HepG2 (cell line): ENCODE results near the gene VMO1.

Experiments
- IRF2 ChIP-seq: IDR thresholded peaks from 2 replicates; pipeline ENCODE4 v1.6.1; 2018; ENCODE audit warnings: missing genetic modification reagents, missing compliant biosample characterization
- KDM5A ChIP-seq: fragments of 200-600 bp; sonication (generic); IDR thresholded peaks from 2 replicates; pipeline ENCODE4 v1.7.0; 2018; ENCODE audit warnings: antibody characterized with exemption, mild to moderate bottlenecking, low read length, borderline replicate concordance
- NONO ChIP-seq, 2 experiments: fragments of 450-650 bp in 1 of 2; sonication (generic) in 1 of 2; formaldehyde crosslinking in 1 of 2; IDR thresholded peaks in 1 of 2; conservative IDR thresholded peaks in 1 of 2; 2 replicates each; pipeline versions ENCODE4 v1.6.1 to v1.8.0; 2017 to 2022; ENCODE audit warnings: mild to moderate bottlenecking in 1 of 2, missing genetic modification reagents in 1 of 2, moderate library complexity in 1 of 2
- POLR2AphosphoS5 ChIP-seq: IDR thresholded peaks from 2 replicates; pipeline ENCODE4 v1.6.1; 2012; ENCODE audit warnings: low read depth, low read length
- SAP130 ChIP-seq: IDR thresholded peaks from 2 replicates; pipeline ENCODE4 v1.6.1; 2016; ENCODE audit warnings: low read depth
- U2AF2 ChIP-seq: fragments of 200-400 bp; formaldehyde crosslinking; IDR thresholded peaks from 2 replicates; pipeline ENCODE4 v1.6.1; 2017; ENCODE audit warnings: low read depth, mild to moderate bottlenecking, low read length
- ZNF230 ChIP-seq: sonication (generic); formaldehyde crosslinking; IDR thresholded peaks from 2 replicates; pipeline ENCODE4 v1.4.0; 2020; ENCODE audit warnings: mild to moderate bottlenecking, missing genetic modification reagents
- ZNF747 ChIP-seq: sonication (generic); formaldehyde crosslinking; IDR thresholded peaks from 2 replicates; pipeline ENCODE4 v1.8.1; 2023; ENCODE audit warnings: missing genetic modification reagents, mild to moderate bottlenecking, borderline replicate concordance
- ZNF879 ChIP-seq: sonication (generic); formaldehyde crosslinking; IDR thresholded peaks from 2 replicates; pipeline ENCODE4 v1.8.1; 2023; ENCODE audit warnings: missing genetic modification reagents
- TF ChIP-seq, protein P1 (sequence below): sonication (generic); formaldehyde crosslinking; IDR thresholded peaks from 2 replicates; pipeline ENCODE4 v1.5.0; 2020; ENCODE audit warnings: mild to moderate bottlenecking, missing genetic modification reagents, moderate library complexity

DNA sequence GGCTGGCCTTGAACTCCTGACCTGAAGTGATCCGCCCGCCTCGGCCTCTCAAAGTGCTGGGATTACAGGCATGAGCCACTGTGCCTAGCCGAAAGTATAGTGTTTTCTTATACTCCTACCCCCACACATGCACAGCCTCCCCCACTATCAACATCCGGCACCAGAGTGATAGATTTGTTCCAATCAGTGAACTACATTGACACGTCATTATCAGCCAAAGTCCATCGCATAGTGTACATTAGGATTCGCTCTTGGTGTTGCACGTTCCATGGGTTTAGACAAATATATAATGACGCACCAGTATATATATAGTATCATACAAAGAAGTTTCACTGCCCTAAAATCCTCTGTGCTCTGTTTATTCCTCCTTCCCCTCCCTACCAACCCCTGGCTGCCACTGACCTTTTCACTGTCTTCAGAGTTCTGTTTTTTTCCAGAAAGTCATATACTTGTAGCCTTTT lies 26.4 kb downstream of the VMO1 start:
- TF ChIP-seq IRF2 (CRISPR knock-in tag) (peak; percentile 63; the same call in 1 of the 2 replicates), NONO (IDR thresholded peaks at IDR 0.05) (no peak), NONO (CRISPR knock-in tag; conservative IDR thresholded peaks at IDR 0.05) (peak; percentile 77; the same call in 1 of the 2 replicates), U2AF2 (no peak), ZNF747 (no peak; the same call in 1 of the 2 replicates), KDM5A (no peak), POLR2AphosphoS5 (0 out of 2 replicates have a peak, but pooled peaks have one; percentile 23), ZNF230 (CRISPR knock-in tag) (peak; percentile 86; the same call in 1 of the 2 replicates), ZNF879 (CRISPR knock-in tag) (no peak), SAP130 (CRISPR knock-in tag) (peak; percentile 92)
- TF ChIP-seq, protein P1, sequence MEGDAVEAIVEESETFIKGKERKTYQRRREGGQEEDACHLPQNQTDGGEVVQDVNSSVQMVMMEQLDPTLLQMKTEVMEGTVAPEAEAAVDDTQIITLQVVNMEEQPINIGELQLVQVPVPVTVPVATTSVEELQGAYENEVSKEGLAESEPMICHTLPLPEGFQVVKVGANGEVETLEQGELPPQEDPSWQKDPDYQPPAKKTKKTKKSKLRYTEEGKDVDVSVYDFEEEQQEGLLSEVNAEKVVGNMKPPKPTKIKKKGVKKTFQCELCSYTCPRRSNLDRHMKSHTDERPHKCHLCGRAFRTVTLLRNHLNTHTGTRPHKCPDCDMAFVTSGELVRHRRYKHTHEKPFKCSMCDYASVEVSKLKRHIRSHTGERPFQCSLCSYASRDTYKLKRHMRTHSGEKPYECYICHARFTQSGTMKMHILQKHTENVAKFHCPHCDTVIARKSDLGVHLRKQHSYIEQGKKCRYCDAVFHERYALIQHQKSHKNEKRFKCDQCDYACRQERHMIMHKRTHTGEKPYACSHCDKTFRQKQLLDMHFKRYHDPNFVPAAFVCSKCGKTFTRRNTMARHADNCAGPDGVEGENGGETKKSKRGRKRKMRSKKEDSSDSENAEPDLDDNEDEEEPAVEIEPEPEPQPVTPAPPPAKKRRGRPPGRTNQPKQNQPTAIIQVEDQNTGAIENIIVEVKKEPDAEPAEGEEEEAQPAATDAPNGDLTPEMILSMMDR (CRISPR knock-in tag) = no peak
